Measurements from ENCODE around the gene MYLK3. TPM values are rescaled to one million over a fixed set of nuclear protein-coding genes. Genes with fewer than 3 reads are reported as not detected.

Gene MYLK3
- total RNA-seq, result 0.07 TPM in 1 of 2 replicates, not detected in the other

- H3K4me3 ChIP-seq (ENCODE audit: low read depth, low read length), result no peak within 1 kb of the TSS
- TF ChIP-seq CTCF (conservative IDR thresholded peaks at IDR 0.05; ENCODE audit: low read depth, low read length), result no peak
- no peak for DNase-seq (ENCODE audit: low read depth)
These were observed at the start of gene MYLK3 for GRCh38 chr16:46747777-46748651. Gene MYLK3 (minus strand): TSS chr16:46748344. CDS start chr16:46748193, 151 bp downstream.

GRCh38 chr16:46797501-46797900 is 49.4 kb upstream of the MYLK3 start:
- H3K4me3 ChIP-seq (ENCODE audit: low read depth, low read length), result no peak overlapping the region
- TF ChIP-seq CTCF (conservative IDR thresholded peaks at IDR 0.05; ENCODE audit: low read depth, low read length), result no peak
- DNase-seq (ENCODE audit: low read depth), result no peak

GRCh38 chr16:46796764-46797269 is 48.7 kb upstream of the MYLK3 start:
- no peak for TF ChIP-seq CTCF (conservative IDR thresholded peaks at IDR 0.05; ENCODE audit: low read depth, low read length)
- H3K4me3 ChIP-seq (ENCODE audit: low read depth, low read length), result no peak overlapping the region
- DNase-seq (ENCODE audit: low read depth), result no peak

- H3K4me3 ChIP-seq (ENCODE audit: low read depth, low read length), result no peak overlapping the region
- DNase-seq (ENCODE audit: low read depth), result no peak
These were observed 45.7 kb upstream of the MYLK3 start for GRCh38 chr16:46793841-46794240.

GRCh38 chr16:46790599-46791270 is 42.6 kb upstream of the MYLK3 start:
- no peak for TF ChIP-seq CTCF (conservative IDR thresholded peaks at IDR 0.05; ENCODE audit: low read depth, low read length)
- DNase-seq (ENCODE audit: low read depth), result no peak
- H3K4me3 ChIP-seq (ENCODE audit: low read depth, low read length), result peak overlapping the region; percentile 70

More at GRCh38 chr16:46793841-46794240, 45.7 kb upstream of the MYLK3 start:
- no peak for TF ChIP-seq CTCF (conservative IDR thresholded peaks at IDR 0.05; ENCODE audit: low read depth, low read length)

GRCh38 chr16:46789499-46790414 is 41.6 kb upstream of the MYLK3 start:
- no peak for TF ChIP-seq CTCF (conservative IDR thresholded peaks at IDR 0.05; ENCODE audit: low read depth, low read length)
- peak overlapping the region; percentile 70 for H3K4me3 ChIP-seq (ENCODE audit: low read depth, low read length)
- DNase-seq (ENCODE audit: low read depth), result no peak

Data from epithelial cell of proximal tubule (primary cell).